Endodermal cell (in vitro differentiated cells): ENCODE measurements around the gene PTPRK. TPM values are rescaled to one million over a fixed set of nuclear protein-coding genes. Genes with fewer than 3 reads are reported as not detected.

ENCODE experiments used
- DNase-seq: peaks from one replicate; pipeline ENCODE4 v3.0.0-alpha.2; 2017
- H3K27ac ChIP-seq: 2 replicates; pipeline ENCODE4 v1.5.1; 2013; ENCODE audit warnings: mild to moderate bottlenecking, low read depth, low read length, moderate library complexity
- H3K27me3 ChIP-seq: 2 replicates; pipeline ENCODE4 v1.6.1; 2013; ENCODE audit warnings: mild to moderate bottlenecking, low read length, moderate library complexity; ENCODE audit not compliant: insufficient read depth, control insufficient read depth, poor library complexity, severe bottlenecking
- H3K36me3 ChIP-seq: 2 replicates; pipeline ENCODE4 v1.7.0; 2013; ENCODE audit warnings: mild to moderate bottlenecking, low read length, moderate library complexity; ENCODE audit not compliant: control insufficient read depth, insufficient read depth
- H3K4me1 ChIP-seq: one replicate; pipeline ENCODE4 v1.7.0; 2013; ENCODE audit warnings: low read length; ENCODE audit not compliant: control insufficient read depth, insufficient read depth
- H3K4me3 ChIP-seq: 2 replicates; pipeline ENCODE4 v1.5.1; 2013; ENCODE audit warnings: mild to moderate bottlenecking, low read length, moderate library complexity
- H3K9ac ChIP-seq: 2 replicates; pipeline ENCODE4 v1.6.1; 2013; ENCODE audit warnings: mild to moderate bottlenecking, low read length, moderate library complexity; ENCODE audit not compliant: poor library complexity, severe bottlenecking; ENCODE audit errors: extremely low read depth
- H3K9me3 ChIP-seq: 2 replicates; pipeline ENCODE4 v1.6.1; 2013; ENCODE audit warnings: mild to moderate bottlenecking, low read length, moderate library complexity; ENCODE audit not compliant: control insufficient read depth
- H3K27ac Mint-ChIP-seq: 2 replicates; pipeline ENCODE4 v1.8.0; 2020; ENCODE audit warnings: mixed read lengths
- H3K27me3 Mint-ChIP-seq: 2 replicates; pipeline ENCODE4 v1.8.0; 2021; ENCODE audit warnings: mild to moderate bottlenecking, mixed read lengths; ENCODE audit not compliant: insufficient read depth
- H3K36me3 Mint-ChIP-seq: 2 replicates; pipeline ENCODE4 v1.8.0; 2020; ENCODE audit warnings: low read depth, mixed read lengths
- H3K4me1 Mint-ChIP-seq: 2 replicates; pipeline ENCODE4 v1.8.0; 2020; ENCODE audit warnings: mixed read lengths
- H3K4me3 Mint-ChIP-seq: 2 replicates; pipeline ENCODE4 v1.8.0; 2020; ENCODE audit warnings: mild to moderate bottlenecking, moderate library complexity, mixed read lengths
- H3K9me3 Mint-ChIP-seq: 2 replicates; pipeline ENCODE4 v1.8.0; 2020; ENCODE audit warnings: mild to moderate bottlenecking, mixed read lengths
- WGBS, 2 experiments: methylation state at CpG; one replicate each; pipeline versions ENCODE4 v1.1.5 to v1.1.7; 2013; ENCODE audit warnings: missing lambda C conversion rate in 2 of 2, mixed read lengths in 1 of 2; ENCODE audit not compliant: insufficient coverage in 1 of 2, insufficient read length in 1 of 2; 5-methylcytosine and 5-hydroxymethylcytosine counted together
- total RNA-seq, 2 donors: library from RNA; stranded (reverse); fragmentation: NEBNext Ultra II Directional in 1 of 2; extraction: Animal tissue kit (Norgen Biotek cat#: 25700) in 1 of 2; gene quantifications; 2 replicates in 1 of 2; 3 replicates in 1 of 2; pipeline ENCODE4 v1.2.1, GENCODE V29; 2021
- TF ChIP-seq, protein P1 (sequence below): fragments of 200-600 bp; sonication (generic); conservative IDR thresholded peaks from 2 replicates; pipeline ENCODE4 v1.5.0; 2021; ENCODE audit warnings: antibody characterized with exemption, mild to moderate bottlenecking

PTPRK gene
- total RNA-seq, 2 donors from 2014 or later: 46.4 to 57.6 TPM

DNA sequence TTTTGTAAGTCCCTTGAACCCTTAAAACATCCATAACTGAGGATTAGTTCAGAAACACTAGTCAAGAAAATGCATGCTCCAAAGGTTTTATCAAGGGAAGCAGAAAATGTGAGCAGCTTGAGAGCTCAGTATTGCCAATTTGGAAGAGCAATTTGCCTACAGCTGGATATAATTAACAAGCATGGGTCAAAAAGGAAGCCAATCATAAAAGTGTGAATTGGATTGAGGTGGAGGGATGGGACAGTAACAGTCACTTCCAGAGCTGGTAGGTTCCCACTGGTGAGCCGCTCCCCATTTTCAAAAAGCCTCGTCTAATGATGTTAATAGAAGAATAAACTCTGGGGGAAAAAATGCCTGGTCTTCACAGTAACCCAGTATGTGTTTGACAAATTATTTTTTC lies 5.0 kb upstream of the PTPRK start:
- Histone ChIP-seq H3K9ac (no peak overlapping the region), H3K4me1 (no peaks in the 10 kb centered on the region), H3K4me3 (no peak overlapping the region), H3K36me3 (no peaks in the 10 kb centered on the region), H3K27me3 (no peaks in the 10 kb centered on the region), H3K27ac (no peak overlapping the region), H3K9me3 (no peaks in the 10 kb centered on the region)
- H3K4me3 Mint-ChIP-seq: no peak overlapping the region
- H3K36me3 Mint-ChIP-seq: no peaks in the 10 kb centered on the region
- no peaks in the 10 kb centered on the region for H3K9me3 Mint-ChIP-seq
- H3K27me3 Mint-ChIP-seq: peaks cover 10% of the 10 kb centered on the region
- TF ChIP-seq, protein P1, sequence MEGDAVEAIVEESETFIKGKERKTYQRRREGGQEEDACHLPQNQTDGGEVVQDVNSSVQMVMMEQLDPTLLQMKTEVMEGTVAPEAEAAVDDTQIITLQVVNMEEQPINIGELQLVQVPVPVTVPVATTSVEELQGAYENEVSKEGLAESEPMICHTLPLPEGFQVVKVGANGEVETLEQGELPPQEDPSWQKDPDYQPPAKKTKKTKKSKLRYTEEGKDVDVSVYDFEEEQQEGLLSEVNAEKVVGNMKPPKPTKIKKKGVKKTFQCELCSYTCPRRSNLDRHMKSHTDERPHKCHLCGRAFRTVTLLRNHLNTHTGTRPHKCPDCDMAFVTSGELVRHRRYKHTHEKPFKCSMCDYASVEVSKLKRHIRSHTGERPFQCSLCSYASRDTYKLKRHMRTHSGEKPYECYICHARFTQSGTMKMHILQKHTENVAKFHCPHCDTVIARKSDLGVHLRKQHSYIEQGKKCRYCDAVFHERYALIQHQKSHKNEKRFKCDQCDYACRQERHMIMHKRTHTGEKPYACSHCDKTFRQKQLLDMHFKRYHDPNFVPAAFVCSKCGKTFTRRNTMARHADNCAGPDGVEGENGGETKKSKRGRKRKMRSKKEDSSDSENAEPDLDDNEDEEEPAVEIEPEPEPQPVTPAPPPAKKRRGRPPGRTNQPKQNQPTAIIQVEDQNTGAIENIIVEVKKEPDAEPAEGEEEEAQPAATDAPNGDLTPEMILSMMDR: no peak
- peaks cover 6% of the 10 kb centered on the region for H3K4me1 Mint-ChIP-seq
- no peak for DNase-seq
- 92% methylated on average over 2 of the region's 2 CpGs; no CpG with 5 or more reads in 1 of the 2 experiments for WGBS, 2 experiments
- no peak overlapping the region for H3K27ac Mint-ChIP-seq

DNA sequence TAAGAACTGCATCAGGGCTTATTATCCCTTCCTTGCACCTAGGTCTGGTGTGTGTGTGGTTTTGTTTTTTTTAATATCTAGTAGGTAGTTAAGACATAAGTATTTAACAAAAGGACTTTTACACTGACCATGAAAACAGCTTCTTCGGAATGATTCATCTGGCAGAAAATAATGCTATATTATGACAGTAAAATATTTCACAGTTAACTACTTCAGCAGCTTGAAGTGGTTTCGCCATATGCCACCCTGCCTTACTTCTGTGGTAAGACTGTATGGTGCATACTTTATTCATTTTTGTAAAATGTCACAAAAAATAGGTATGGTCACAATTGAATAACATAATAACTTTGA lies 858 bp upstream of the PTPRK start:
- H3K4me1 ChIP-seq: peaks cover 4% of the 10 kb centered on the region
- no peaks in the 10 kb centered on the region for H3K9me3 ChIP-seq
- no peaks in the 10 kb centered on the region for H3K36me3 ChIP-seq
- peak overlapping the region; percentile 100 for H3K27ac Mint-ChIP-seq
- H3K27me3 ChIP-seq: no peaks in the 10 kb centered on the region
- peaks cover 4% of the 10 kb centered on the region for H3K27me3 Mint-ChIP-seq
- H3K9ac ChIP-seq: peak overlapping the region; percentile 99
- peaks cover 24% of the 10 kb centered on the region for H3K4me1 Mint-ChIP-seq
- H3K4me3 Mint-ChIP-seq: peak overlapping the region; percentile 98
- H3K4me3 ChIP-seq: peak overlapping the region; percentile 90
- peak overlapping the region; percentile 99 for H3K27ac ChIP-seq
- no peaks in the 10 kb centered on the region for H3K36me3 Mint-ChIP-seq
- no peak for DNase-seq
- WGBS, 2 experiments: 29% methylated on average over 1 of the region's 2 CpGs; no CpG with 5 or more reads in 1 of the 2 experiments
- TF ChIP-seq, protein P1: no peak
- no peaks in the 10 kb centered on the region for H3K9me3 Mint-ChIP-seq

DNA sequence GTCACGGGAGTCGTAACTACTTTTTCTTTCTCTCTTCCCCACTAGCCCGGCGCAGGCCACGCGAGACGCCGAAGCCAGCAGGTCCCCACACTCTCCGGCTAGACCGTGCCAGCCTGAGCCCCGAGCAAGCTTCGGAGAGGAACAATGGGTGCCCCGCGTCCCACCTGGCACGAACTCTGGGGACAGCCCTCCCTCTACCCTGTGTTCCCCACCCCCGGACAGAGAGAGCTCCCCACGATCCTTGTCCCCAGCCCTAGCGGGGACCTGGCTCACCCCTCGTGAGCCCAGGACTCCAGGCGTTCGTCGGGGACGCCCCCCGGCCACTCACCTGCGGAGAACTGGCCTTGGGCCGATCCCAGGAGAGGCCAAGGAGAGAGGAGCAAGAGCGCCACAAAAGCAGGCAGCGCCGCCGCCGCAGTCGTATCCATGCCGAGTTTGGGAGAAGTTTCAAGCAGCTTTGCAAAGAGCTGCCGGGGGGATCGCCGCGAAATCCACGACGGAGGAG lies 416 bp downstream of the PTPRK start:
- Histone ChIP-seq H3K9ac (peak overlapping the region; percentile 99), H3K36me3 (no peaks in the 10 kb centered on the region), H3K27ac (peak overlapping the region; percentile 99), H3K27me3 (no peaks in the 10 kb centered on the region), H3K4me1 (peaks cover 4% of the 10 kb centered on the region), H3K4me3 (peak overlapping the region; percentile 87), H3K9me3 (no peaks in the 10 kb centered on the region)
- Mint-ChIP-seq H3K4me1 (peaks cover 28% of the 10 kb centered on the region), H3K36me3 (no peaks in the 10 kb centered on the region), H3K27ac (peak overlapping the region; percentile 100), H3K4me3 (peak overlapping the region; percentile 98), H3K27me3 (peaks cover 4% of the 10 kb centered on the region), H3K9me3 (no peaks in the 10 kb centered on the region)
- whole genome bisulfite sequencing, 2 experiments: 0% methylated on average over 11 to 39 of the region's 39 CpGs
- DNase-seq: peak; percentile 92
- TF ChIP-seq, protein P1: no peak
